ENCODE data around the gene RARA.
A peak's percentile ranks its signal among the peaks of the same experiment; 100 is the strongest.

The RARA gene

DNA sequence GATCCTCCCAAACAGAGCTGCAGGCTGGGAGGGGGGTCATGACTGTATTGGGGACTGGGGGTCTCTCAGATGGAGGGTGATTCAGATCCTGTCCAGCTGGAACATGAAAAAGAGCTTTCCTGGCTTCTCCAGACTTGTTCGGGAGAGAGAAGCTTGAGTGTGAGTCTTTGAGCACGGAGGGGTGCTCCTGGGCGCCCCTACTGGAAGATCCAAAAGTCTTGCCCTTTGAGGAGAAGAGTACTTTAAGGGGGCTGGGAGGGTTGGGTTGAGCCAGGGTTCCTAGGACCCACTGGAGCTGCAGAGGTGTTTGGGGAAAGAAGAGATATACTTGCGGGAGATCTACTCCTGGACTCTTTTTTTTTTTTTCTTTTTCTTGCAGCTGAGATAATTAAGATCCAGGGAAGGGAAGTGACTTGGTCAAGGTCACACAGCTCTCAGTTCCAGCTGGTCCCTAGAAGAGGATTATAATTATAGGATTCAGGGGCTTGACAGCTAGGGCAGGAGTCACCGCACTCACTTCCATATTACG is 8.4 kb downstream of the RARA start:
- DNase-seq = no peak

DNA sequence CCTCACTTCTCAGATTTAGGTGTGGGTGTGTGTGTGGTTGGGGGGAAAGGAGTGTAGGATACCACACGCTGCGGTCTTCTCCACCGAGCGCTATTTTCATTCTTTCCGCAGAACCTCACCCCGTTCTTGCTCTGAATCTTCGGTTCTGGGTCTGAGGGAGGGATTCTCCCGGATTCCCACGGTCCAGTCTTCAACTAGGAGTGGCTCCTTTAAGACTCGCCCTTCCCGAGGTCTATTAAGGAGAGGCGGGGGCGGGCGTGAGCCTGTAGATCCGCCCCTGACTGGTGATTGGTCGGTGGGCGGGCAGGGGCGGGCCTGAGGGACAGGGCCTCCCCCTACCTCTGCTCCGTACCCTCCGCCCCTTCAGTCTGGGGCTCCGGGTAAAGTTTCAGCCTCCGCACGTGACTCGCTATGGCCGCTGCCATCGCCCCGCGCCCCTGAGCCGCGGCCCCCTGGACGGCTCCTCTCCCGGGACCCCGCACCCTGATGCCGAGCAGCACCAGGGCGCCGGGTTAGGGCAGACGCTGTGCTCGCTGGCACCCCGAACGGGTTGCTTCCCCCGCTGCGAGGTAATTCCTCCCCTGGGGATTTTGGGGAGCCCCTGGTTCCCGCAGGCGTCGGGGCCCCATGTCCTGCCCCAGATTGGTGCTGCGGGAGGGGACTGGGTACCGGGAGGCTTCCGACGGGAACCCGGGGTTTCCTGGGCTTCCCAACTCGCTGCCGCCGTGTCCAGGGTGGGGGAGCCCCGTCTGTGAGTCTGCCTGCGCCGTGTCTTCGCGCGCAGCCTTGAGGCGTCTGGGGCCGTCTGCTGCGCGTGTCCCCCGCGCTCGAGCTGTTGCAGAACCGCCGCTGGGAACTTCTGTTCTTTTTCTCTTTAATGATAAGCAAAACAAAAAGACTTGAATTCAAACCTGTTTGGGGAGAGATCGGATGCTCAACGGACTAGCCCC is 9.2 kb downstream of the RARA start:
- peak; percentile 90 for DNase-seq

DNA sequence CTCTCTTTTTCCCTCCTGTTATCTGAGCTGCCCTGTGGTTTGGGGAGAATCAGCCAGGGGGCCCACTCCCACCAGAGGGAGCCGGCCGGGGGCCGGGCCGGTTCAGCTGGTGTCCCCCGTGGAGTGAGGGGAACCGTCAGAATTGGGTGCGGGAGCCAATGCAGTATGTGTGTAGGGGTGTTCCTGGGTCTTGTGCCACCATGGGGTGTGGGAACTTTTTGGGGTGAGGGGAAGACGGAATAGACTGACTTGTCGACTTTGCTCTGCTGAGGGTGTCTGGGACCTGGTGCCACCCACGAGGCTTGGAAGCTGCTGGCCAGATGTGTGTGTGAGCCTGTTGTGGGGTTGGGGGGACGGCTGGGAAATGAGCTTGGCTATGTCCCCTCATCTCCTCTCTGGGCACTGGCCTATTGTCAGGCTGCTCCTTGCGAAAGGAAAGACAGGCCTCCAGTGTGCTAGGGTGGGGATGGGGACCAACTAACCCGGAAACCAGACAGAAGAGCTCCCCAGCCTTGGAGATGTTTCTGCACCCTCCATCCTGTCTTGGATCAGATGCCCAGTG is 9.9 kb downstream of the RARA start:
- DNase-seq = no peak

DNA sequence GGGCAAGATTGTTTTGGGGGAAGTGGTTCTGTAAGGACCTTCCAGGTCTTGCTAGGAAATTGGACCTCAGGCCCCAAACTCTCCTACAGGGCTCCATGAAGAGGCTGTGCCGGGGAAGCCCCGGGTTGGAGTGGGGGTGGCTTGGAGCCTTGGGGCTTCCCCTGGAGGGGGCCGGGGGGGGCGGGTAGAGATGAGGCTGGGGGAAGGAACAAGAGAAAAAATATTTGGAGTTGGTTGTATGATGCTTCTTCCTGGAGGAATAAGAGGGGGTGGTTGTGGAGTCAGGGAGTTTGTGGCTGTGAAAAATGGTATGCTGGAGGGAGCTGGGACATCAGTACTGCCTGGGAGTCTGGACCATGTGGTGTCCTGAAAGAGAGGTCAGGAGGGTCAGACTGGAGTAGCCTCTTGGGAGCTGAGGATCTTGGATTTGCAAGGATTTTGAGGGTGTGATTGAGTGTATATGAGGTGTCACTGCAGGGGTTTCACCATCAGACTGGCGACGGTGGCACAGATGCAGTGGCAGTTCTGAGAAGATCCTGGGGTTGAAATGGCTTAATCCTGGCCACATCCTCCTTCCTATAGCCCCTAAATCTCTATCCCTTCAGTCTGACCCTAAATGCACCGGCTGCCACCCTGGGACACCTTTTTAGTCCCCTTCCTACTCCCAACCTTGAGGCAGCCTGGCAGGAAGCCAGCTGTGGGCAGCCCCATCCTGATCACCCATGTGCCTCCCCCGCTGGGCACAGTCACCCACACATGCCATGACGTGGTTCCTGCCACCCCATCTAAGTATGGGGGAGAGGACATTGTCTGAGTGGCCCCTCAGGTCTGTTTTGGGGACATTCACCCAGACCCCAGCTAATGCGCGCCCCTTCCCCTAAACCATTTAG is 10.9 kb downstream of the RARA start:
- peak; percentile 74 for DNase-seq

DNA sequence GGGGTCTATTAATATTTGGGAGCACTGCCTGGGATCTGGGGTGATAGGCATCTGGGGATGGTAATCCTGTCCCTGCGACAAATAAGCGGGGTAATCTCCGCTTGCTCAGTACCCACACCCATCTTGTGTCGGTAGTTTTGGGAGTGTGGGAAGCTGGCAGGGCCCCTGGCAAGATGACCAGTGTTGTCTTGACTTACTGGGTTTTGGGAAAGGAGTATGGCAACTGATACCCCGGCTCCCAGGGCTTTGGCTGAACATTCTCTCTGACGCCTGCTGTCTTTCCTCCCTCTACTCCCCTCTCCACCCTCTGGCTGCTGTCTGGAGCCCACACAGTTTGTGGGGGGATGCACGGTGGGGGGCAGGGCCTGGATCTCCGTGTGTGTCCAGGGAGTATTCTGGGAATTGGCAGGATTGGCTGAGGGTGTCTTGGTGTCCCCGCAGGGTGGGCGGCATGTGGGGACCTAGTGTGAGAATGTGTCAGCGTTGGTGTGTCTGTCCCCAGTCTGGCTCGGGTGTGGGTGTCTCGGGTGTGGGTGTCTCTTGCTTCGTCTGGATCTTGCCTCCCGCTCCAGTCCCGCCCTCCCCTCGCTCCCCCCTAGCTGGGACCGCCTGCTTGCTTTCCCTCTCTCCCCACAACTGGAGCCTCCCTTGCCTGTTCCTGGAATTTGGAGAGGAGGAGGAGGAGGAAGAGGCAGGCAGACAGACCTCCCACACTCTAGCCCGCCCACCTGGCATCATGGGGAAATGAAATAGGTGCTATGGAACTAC is 12.0 kb downstream of the RARA start:
- no peak for DNase-seq

DNA sequence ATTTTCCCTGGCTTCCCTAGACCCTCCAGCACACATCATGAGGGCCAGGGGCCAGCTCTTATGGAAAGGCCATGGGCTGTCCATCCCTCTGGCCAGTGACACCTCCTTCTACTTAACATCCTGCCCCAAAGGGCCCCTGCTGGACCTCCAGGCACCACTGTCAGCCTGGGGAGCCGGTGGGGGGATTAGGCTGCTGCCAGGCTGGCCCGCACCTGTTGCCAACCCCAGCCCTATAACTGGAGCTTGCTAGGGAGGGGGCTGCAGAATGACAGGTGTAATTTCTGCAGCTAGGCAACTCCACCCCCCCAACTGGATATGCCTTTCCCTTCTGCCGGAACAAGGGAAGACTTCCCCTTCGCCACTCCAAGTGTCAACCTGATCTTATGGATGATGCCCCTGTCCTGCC is 12.5 kb downstream of the RARA start:
- DNase-seq = no peak

DNA sequence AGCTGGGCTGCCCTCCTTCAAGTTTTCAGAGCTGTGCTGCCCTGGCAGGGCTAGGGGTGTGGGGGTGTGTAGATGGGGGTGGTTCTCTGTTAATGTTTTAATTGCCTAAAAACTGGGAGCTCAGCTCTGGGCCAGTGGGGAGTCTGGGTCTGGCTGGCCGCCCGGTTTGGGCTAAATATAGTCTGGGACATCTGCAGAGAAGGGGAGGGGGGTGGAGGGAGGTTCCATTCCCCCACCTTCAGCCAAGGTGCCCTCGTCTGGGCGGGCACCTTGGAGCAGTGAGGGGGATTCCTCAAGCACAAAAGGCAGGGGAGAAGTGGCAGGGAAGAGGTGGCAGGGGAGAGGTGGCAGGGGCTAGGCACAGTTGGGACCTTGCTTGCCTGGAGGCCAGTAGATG is 13.0 kb downstream of the RARA start:
- DNase-seq = no peak

DNA sequence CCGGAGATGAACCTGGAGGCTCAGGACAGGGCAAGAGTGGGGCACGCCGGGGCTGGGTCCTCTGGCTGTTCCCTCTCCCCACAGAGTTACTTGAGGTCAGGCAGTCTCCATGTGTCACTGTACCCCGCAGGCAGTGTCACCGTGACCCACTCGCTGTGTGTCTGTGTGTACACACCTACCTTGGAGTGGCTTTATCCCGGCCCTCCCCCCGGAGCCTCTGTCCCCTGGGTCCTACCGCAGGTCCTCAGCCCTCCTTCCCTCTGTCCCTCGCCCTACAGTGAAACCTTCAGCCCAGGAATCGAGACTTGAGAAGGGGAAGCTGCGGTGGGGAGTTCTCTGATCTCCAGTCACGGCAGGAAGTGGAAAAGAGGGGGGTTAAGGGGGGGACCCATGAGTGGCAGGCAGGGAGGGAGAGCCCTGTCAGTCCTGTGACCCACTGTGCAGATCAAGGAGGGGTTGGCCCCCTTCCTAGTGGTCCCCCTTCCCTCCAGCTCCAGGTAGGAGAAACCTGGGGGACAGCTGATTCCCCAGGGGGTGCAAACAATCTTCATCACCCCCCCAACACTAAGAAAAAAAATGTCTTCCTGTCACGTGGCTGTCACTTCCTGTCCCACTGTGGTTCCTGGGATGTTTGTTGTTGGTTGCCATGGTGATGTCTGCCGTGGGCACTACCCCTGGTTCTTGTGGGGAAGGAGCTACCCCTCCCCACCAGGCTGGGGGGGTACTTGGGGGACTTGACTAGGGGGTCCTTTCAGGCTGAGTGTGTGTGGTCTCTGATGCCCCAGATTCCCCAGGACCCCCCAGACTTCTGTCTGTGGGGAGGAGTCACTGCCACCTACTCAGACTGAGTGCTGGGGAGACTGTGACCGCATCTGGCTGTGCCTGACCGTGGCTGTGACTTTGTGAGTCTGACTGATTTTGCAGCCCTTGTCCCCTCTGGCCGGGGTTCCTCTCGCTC is 13.7 kb downstream of the RARA start:
- DNase-seq = peak; percentile 68

DNA sequence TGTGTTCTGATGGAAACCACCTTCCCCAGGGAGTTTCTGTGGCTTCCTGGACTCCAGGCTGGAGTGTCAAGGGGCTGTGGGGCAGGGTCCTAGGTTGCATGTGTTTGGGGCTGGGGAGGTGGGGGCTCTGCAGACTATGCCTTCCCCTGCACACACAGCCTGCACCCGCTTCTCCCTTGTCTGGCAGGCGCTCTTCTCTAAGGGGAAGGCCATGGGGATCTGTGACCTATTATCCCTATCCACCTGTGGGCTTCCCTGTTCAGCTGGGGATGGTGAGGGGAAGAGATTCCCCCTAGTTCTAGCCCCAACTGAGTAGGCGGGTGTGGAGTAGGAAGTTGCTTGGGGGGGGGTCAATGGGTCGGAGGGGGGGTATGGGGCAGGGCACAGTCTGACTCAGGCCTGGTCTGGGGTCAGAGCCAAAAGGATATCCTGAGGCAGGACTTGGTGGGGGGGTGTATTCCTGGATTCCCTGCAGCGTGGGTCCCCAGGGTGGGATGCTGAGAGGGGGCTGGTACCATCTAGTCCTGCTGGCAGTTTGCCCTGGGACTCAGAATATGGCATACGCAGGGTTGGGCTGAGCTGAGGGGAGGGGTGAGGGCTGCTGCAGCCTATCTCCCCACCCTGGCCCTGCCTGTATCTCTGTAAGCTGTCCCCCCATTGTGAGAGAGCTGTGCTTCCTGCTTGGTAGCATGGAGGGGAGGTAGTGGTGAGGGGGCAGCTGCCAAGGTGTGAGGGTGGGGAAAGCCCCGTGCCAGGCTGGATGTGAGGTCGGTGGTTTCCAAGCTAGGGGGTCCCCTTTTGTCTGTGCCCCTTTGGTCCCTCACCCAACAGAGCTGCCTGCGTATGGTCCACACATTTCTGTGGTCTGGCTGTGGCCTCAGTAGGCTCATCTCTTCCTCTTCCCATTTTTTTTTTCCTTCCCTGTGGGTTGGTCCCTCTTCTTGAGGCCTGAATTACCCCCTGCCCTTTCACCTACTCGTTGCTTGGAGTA is 14.7 kb downstream of the RARA start:
- DNase-seq = peak; percentile 70

DNA sequence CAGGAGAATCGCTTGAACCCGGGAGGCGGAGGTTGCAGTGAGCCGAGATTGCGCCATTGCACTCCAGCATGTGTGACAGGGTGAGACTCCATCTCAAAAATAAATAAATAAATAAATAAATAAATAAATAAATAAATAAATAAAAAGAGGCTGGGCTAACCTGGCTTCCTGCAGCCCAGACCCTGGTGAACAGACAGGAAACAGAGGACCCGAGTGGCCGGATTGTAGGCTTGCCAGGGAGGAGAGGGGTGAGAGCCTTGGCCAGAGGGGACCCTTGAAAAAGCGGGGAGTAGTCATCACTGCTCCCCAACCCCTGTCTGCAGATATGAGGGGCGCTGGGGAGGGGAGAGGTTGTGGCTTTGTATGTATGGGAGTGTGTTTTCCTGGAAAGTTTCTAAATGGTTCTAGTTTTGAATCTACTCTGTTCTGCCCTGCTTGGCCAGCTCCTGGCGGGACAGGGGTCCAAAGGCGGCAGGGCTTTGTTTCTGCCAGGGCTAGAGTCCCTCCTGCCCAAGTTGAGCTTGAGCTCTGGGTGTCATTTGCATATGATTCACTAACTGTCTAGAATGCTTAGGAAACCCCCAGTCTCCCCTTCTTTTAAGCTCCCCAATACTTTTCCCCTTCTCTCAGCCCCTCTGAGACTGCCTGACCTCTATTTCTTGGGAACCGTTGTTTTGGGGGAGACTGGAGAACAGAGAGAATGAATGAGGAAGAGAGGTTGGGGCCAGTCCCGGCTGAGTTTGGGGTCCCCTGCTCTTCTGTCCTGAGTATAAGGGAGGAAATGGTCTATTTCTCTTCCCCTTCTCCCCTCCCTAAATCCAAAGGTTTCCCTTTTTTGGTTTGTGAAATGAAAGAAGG is 16.4 kb downstream of the RARA start:
- DNase-seq = no peak

DNA sequence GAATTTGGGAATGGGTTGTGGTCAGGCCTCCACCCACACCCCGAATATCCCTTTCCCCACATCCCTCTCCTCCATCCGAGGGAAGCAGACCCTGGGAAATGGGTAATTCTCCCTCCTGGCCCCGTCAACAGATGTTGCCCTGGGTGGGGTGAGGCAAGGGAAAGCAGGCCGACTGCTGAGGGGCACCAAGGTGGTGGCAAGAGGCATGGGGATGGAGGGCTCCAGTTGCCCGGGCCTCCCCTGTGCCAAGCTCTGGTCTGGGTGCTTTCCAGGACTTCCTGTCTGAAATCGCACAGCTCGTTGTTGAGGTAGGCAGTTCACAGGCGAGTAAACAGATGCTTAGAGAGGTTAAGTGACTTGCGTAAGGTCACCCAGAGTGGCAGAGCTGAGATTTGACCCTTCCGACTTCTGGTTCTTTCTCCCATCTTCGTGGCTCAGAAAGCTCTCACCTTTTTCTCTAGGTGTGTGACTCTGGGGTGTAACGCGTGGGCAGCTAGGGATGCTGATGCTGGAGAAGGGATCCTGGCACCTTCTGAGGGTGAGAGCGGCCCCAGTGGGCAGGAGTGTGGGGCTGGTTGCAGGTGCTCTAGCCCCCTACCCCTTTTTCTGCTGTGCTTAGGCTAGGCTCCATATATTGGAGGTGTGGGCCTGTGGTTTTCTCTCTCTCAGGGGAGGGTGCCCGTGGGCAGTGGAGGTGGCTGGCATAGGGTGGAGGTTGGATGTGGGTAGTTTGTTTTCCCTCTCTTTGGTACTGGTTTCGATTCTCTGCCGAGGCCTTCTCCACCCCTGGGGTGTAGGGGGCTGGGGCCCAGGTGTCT is 17.2 kb downstream of the RARA start:
- no peak for DNase-seq

DNA sequence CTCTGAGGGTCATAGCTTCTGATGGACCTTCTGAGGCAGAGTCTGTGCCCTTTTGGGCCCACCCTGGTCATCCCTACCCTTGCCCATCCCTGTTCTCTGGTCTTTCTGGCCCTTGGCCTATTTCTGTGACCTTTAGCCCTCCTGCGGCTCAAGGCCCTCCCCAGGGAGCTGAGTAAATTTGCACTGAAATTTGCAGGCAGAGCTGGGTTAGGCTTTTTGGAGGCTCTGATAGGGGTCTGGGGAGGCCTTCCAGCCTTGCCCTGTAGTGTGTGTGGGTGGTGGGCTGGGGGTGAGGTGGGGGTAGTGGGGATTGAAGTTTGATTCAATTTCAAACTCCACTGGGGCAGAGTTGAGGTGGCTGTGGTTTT is 17.8 kb downstream of the RARA start:
- DNase-seq = no peak

DNA sequence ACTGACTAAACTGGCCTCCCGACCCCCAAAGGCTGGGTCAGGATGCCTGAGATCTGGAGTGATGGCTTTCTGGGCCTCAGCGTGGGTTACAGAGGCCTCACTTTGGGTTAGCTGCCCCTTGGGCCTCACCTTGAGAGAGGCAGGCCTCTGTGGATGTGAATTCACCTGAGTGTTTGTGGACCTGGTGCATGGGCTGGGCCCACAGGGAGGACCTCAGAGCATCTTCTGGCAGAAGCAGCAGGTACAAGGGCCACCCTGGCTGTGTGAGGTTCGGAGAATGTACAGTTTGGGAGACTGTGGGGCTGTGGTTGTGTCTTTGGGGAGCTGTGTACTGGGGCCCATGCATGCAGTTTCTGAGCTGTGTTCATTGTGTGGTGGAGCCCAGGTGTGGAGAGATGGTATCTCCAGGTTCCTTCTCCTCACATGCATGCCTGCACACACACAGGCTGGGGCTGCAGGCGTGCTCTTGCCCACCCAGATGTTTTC is 18.3 kb downstream of the RARA start:
- no peak for DNase-seq

DNA sequence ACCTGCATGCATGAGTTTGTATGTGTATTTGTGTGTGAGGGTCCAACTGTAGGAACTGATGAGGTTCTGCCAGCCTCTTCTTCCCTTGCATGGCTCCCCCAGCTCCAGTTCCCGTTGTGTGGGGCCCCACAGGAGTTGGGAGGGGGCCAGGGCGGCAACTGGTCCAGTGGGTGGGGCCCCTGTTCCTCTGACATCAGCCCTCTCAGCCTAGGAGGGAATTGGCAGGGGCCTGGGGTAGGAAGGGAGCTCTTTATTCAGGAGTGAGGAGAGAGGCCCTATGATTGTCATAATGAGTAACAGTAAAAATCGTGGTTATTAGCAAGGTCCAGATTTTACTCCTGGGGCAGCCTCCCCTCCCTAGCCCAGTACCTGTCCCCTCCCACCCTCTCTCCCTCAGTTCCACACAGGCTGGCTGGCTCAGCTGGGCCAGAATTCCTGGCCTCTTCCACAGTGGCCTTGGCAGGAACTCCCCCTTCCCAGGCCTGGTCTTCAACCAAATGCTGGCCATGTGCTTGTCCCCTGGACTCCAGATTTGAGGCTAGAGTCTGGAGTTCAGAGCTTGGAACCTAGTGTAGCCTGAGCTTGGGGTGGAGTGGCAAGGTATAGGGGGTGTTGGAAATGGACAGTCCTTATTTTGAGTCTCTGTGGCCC is 18.9 kb downstream of the RARA start:
- DNase-seq = no peak

DNA sequence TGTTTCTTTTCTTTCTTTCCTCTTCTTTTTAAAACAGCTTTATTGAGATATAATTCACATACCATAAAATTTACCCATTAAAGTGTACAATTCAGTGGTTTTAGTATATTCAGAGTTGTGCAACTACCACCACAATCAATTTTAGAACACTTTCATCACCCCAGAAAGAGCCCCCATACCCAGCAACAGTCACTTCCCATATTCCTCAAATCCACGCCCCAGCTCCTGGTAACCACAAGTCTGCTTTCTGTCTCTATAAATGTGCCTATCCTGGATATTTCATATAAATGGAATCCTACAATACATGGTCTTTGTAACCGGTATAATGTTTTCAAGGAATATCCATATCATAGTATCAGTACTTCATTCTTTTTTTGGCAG is 19.4 kb downstream of the RARA start:
- no peak for DNase-seq

DNA sequence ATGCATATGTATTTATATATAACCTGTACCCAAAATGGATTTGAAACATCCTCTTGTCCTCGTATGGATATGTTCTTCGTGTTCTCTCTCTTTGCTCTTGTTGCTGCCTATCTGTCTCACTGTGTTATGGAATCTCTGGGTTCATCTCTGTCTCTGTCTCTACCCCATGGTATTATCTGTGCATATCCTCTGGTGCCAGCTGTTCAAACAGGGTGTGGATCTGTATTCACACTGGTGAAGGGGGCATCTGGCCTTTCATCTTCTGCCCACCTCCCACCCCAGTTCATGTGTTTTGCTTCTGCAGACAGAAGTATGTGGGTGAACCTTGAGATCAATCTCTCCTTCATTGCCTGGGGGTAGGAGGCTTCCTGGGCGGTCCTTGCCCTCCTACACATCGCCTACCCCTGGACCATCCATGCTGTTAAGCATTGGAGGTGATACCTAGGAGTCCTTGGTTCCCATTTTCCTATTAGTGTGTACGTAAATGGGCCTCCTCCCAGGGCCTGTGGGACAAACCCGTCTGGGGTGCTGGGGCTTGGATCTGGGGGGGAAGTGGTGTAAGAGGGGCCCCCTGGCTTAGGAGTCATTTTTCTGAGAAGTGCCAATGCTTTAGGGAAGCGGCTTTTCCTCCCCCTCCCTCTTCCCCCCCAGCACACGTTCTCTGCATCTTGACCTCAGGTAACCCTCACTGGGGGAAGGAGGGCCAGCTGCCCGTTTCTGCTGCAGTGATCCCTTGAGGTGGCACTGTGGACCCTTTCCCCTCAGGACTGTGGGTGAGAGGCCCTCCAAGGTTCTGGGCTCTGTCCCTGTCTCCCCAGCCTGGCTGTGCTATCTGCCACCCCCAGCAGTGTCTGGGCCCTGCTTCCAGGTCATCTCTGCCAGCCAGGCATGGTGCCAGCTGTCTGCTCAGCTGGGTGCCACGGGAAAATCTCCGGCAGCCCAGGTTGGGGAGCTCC is 21.1 kb downstream of the RARA start:
- no peak for DNase-seq
